Endodermal cell (in vitro differentiated cells): ENCODE results near the gene RCAN1. TPM values are rescaled to one million over a fixed set of nuclear protein-coding genes. Genes with fewer than 3 reads are reported as not detected.

Source experiments
- DNase-seq: peaks from one replicate; pipeline ENCODE4 v3.0.0-alpha.2; 2017
- H3K27ac ChIP-seq: 2 replicates; pipeline ENCODE4 v1.5.1; 2013; ENCODE audit warnings: mild to moderate bottlenecking, low read depth, low read length, moderate library complexity
- H3K27me3 ChIP-seq: 2 replicates; pipeline ENCODE4 v1.6.1; 2013; ENCODE audit warnings: mild to moderate bottlenecking, low read length, moderate library complexity; ENCODE audit not compliant: insufficient read depth, control insufficient read depth, poor library complexity, severe bottlenecking
- H3K36me3 ChIP-seq: 2 replicates; pipeline ENCODE4 v1.7.0; 2013; ENCODE audit warnings: mild to moderate bottlenecking, low read length, moderate library complexity; ENCODE audit not compliant: control insufficient read depth, insufficient read depth
- H3K4me1 ChIP-seq: one replicate; pipeline ENCODE4 v1.7.0; 2013; ENCODE audit warnings: low read length; ENCODE audit not compliant: control insufficient read depth, insufficient read depth
- H3K4me3 ChIP-seq: 2 replicates; pipeline ENCODE4 v1.5.1; 2013; ENCODE audit warnings: mild to moderate bottlenecking, low read length, moderate library complexity
- H3K9ac ChIP-seq: 2 replicates; pipeline ENCODE4 v1.6.1; 2013; ENCODE audit warnings: mild to moderate bottlenecking, low read length, moderate library complexity; ENCODE audit not compliant: poor library complexity, severe bottlenecking; ENCODE audit errors: extremely low read depth
- H3K9me3 ChIP-seq: 2 replicates; pipeline ENCODE4 v1.6.1; 2013; ENCODE audit warnings: mild to moderate bottlenecking, low read length, moderate library complexity; ENCODE audit not compliant: control insufficient read depth
- H3K27ac Mint-ChIP-seq: 2 replicates; pipeline ENCODE4 v1.8.0; 2020; ENCODE audit warnings: mixed read lengths
- H3K27me3 Mint-ChIP-seq: 2 replicates; pipeline ENCODE4 v1.8.0; 2021; ENCODE audit warnings: mild to moderate bottlenecking, mixed read lengths; ENCODE audit not compliant: insufficient read depth
- H3K36me3 Mint-ChIP-seq: 2 replicates; pipeline ENCODE4 v1.8.0; 2020; ENCODE audit warnings: low read depth, mixed read lengths
- H3K4me1 Mint-ChIP-seq: 2 replicates; pipeline ENCODE4 v1.8.0; 2020; ENCODE audit warnings: mixed read lengths
- H3K4me3 Mint-ChIP-seq: 2 replicates; pipeline ENCODE4 v1.8.0; 2020; ENCODE audit warnings: mild to moderate bottlenecking, moderate library complexity, mixed read lengths
- H3K9me3 Mint-ChIP-seq: 2 replicates; pipeline ENCODE4 v1.8.0; 2020; ENCODE audit warnings: mild to moderate bottlenecking, mixed read lengths
- CTCF ChIP-seq: fragments of 200-600 bp; sonication (generic); conservative IDR thresholded peaks from 2 replicates; pipeline ENCODE4 v1.5.0; 2021; ENCODE audit warnings: antibody characterized with exemption, mild to moderate bottlenecking
- whole genome bisulfite sequencing, 2 experiments: methylation state at CpG; one replicate each; pipeline versions ENCODE4 v1.1.5 to v1.1.7; 2013; ENCODE audit warnings: missing lambda C conversion rate in 2 of 2, mixed read lengths in 1 of 2; ENCODE audit not compliant: insufficient coverage in 1 of 2, insufficient read length in 1 of 2; 5-methylcytosine and 5-hydroxymethylcytosine counted together
- total RNA-seq, 2 donors: library from RNA; stranded (reverse); fragmentation: NEBNext Ultra II Directional in 1 of 2; extraction: Animal tissue kit (Norgen Biotek cat#: 25700) in 1 of 2; gene quantifications; 2 replicates in 1 of 2; 3 replicates in 1 of 2; pipeline ENCODE4 v1.2.1, GENCODE V29; 2021

The RCAN1 gene
- total RNA-seq, 2 donors from 2014 or later, result 6.1 to 6.7 TPM

- no peak for DNase-seq
- WGBS, 2 experiments, result 77 to 100% methylated on average over 1 to 3 of the region's 3 CpGs
- Mint-ChIP-seq H3K4me1 (peaks cover 9% of the 10 kb centered on the region), H3K4me3 (no peak overlapping the region), H3K9me3 (no peaks in the 10 kb centered on the region), H3K27me3 (peaks cover 3% of the 10 kb centered on the region), H3K27ac (no peak overlapping the region), H3K36me3 (no peaks in the 10 kb centered on the region)
- Histone ChIP-seq H3K27me3 (no peaks in the 10 kb centered on the region), H3K27ac (no peak overlapping the region), H3K4me1 (no peaks in the 10 kb centered on the region), H3K36me3 (no peaks in the 10 kb centered on the region), H3K4me3 (no peak overlapping the region), H3K9me3 (no peaks in the 10 kb centered on the region), H3K9ac (no peak overlapping the region)
- no peak for TF ChIP-seq CTCF
These were observed 77.1 kb downstream of the RCAN1 start for GRCh38 chr21:34537838-34538237.

GRCh38 chr21:34536820-34537219, 78.1 kb downstream of the RCAN1 start:
- Mint-ChIP-seq H3K27ac (no peak overlapping the region), H3K36me3 (no peaks in the 10 kb centered on the region), H3K9me3 (peaks cover 2% of the 10 kb centered on the region), H3K4me3 (no peak overlapping the region), H3K27me3 (peaks cover 3% of the 10 kb centered on the region), H3K4me1 (peaks cover 9% of the 10 kb centered on the region)
- TF ChIP-seq CTCF, result no peak
- H3K27me3 ChIP-seq, result no peaks in the 10 kb centered on the region
- H3K4me1 ChIP-seq, result no peaks in the 10 kb centered on the region
- no peak overlapping the region for H3K27ac ChIP-seq
- H3K9me3 ChIP-seq, result no peaks in the 10 kb centered on the region
- DNase-seq, result no peak
- H3K4me3 ChIP-seq, result no peak overlapping the region
- WGBS, 2 experiments, result 38 to 67% methylated on average over 1 to 2 of the region's 2 CpGs
- H3K36me3 ChIP-seq, result no peaks in the 10 kb centered on the region
- no peak overlapping the region for H3K9ac ChIP-seq

GRCh38 chr21:34536311-34536710, 78.6 kb downstream of the RCAN1 start:
- no peaks in the 10 kb centered on the region for H3K36me3 Mint-ChIP-seq
- peaks cover 2% of the 10 kb centered on the region for H3K9me3 Mint-ChIP-seq
- no peak for TF ChIP-seq CTCF
- no peaks in the 10 kb centered on the region for H3K4me1 ChIP-seq
- DNase-seq, result no peak
- no peak overlapping the region for H3K9ac ChIP-seq
- 93 to 95% methylated on average over 3 to 8 of the region's 8 CpGs for WGBS, 2 experiments
- H3K27me3 ChIP-seq, result no peaks in the 10 kb centered on the region
- H3K9me3 ChIP-seq, result no peaks in the 10 kb centered on the region
- H3K4me3 Mint-ChIP-seq, result no peak overlapping the region
- no peaks in the 10 kb centered on the region for H3K36me3 ChIP-seq
- no peak overlapping the region for H3K27ac Mint-ChIP-seq
- peaks cover 3% of the 10 kb centered on the region for H3K27me3 Mint-ChIP-seq
- peaks cover 9% of the 10 kb centered on the region for H3K4me1 Mint-ChIP-seq
- no peak overlapping the region for H3K4me3 ChIP-seq
- no peak overlapping the region for H3K27ac ChIP-seq
